22Rv1 (cell line): ENCODE results near the gene YBX2.

ENCODE experiments used
- H3K27ac ChIP-seq: fragments of 450-650 bp; 2 replicates; pipeline ENCODE4 v1.5.1; 2017
- CTCF ChIP-seq: fragments of 450-650 bp; IDR thresholded peaks from 2 replicates; pipeline ENCODE4 v1.5.1; 2017; ENCODE audit warnings: mild to moderate bottlenecking
- ZFX ChIP-seq: fragments of 450-650 bp; IDR thresholded peaks from 2 replicates; pipeline ENCODE4 v1.6.1; 2017; ENCODE audit warnings: antibody characterized with exemption, borderline replicate concordance

The YBX2 gene

DNA sequence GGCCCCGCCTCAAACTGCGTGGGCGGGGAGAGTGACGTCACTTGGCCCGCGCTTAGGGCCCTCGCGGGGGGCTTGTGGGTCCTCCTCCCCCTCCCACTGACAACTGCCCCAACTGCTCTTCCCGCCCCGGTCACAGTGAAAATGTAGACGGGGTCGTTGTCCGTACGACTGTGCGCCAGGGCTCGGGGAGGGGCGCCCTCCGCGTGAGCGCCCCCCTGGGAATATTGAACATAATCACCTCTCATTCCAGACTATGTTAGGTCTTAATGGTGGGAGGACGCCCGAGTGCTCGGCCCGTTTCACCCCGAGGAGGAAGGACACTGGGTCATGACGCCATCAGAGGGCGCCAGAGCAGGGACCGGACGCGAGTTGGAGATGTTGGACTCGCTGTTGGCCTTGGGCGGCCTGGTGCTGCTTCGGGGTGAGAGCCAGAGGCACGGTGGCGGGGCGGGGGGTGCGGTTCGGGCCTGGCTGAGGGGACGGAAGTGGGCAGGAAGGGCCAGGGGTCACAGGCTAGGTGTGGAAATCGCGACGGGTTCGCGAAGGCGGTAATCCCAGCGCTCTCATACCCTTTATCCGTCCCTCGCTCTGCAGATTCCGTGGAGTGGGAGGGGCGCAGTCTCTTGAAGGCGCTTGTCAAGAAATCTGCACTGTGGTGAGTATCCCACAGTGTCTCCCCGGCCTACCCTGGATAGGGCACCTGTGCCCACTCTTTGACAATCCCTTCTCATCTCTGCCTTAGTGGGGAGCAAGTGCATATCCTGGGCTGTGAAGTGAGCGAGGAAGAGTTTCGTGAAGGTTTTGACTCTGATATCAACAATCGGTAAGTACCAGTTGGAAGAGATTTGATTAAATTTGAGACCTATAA lies 42.0 kb downstream of the YBX2 start, which contains the start of gene ELP5:
ELP5 (plus strand) TSS at position 40 of the 868 bp plus-strand sequence; CDS start at position 376, 336 bp downstream.
- TF ChIP-seq CTCF (peak; percentile 76), ZFX (no peak)
- peak within 1 kb of the TSS; percentile 99 for H3K27ac ChIP-seq

DNA sequence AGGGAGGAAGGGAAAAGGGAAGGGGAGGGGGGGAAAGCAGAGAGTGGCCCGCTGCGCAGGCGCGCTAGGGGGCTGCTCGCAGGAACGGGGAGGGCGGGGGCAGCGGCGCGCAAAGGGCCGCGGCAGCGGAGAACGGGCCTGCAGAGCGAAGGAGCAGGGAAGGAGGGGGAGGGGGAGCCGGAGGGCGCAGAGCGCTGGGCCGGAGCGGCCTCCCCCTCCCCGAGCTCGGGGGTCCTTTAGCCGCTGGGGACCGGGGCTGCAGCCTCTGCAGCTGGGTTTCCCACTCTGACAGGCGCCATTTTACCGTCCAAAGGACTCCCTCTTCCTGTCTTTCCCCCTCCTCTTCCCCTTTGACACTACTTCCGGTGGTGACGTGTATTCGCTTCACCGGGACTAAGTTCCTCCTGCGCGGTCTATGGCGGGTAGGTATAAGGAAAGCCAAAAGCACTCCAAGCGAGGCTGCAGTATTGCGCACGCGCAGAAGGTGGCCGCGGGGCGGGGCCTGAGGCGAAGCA lies 42.7 kb downstream of the YBX2 start, which contains the start of gene CTDNEP1:
CTDNEP1 (minus strand) TSS at position 74 of the 515 bp plus-strand sequence. CDS start 438 bp downstream, outside the sequence.
- peak within 1 kb of the TSS; percentile 99 for H3K27ac ChIP-seq
- TF ChIP-seq CTCF = no peak
- TF ChIP-seq ZFX = no peak

- peak overlapping the region; percentile 99 for H3K27ac ChIP-seq
- TF ChIP-seq ZFX (no peak), CTCF (no peak)
Measured at GRCh38 chr17:7250695-7251627, 43.5 kb downstream of the YBX2 start.

- H3K27ac ChIP-seq = peak overlapping the region; percentile 99
Measured at GRCh38 chr17:7249830-7250229, 44.6 kb downstream of the YBX2 start.

GRCh38 chr17:7249214-7249613 lies 45.2 kb downstream of the YBX2 start:
- H3K27ac ChIP-seq = peak overlapping the region; percentile 99
- no peak for TF ChIP-seq ZFX
- TF ChIP-seq CTCF = no peak

More at GRCh38 chr17:7249830-7250229, 44.6 kb downstream of the YBX2 start:
- TF ChIP-seq ZFX = no peak
- no peak for TF ChIP-seq CTCF

- H3K27ac ChIP-seq = peak overlapping the region; percentile 99
- TF ChIP-seq CTCF = no peak
- TF ChIP-seq ZFX = no peak
Measured at GRCh38 chr17:7248796-7249195, 45.6 kb downstream of the YBX2 start.
